A673 (cell line): ENCODE results near the gene PKD1.

Experiments
- EZH2 ChIP-seq: fragments of 200-600 bp; sonication (generic); IDR thresholded peaks from 2 replicates; pipeline ENCODE4 v1.6.1; 2017; ENCODE audit warnings: borderline replicate concordance, low read depth, mild to moderate bottlenecking, mixed read lengths, antibody characterized with exemption, low read length; ENCODE audit not compliant: poor library complexity, severe bottlenecking
- TF ChIP-seq, protein P1 (sequence below): fragments of 300-800, 200-600 bp; sonication (generic); conservative IDR thresholded peaks from 2 replicates; pipeline ENCODE4 v1.5.1; 2017; ENCODE audit warnings: low read depth, mild to moderate bottlenecking, antibody characterized with exemption, low read length, moderate library complexity, mixed read lengths

DNA sequence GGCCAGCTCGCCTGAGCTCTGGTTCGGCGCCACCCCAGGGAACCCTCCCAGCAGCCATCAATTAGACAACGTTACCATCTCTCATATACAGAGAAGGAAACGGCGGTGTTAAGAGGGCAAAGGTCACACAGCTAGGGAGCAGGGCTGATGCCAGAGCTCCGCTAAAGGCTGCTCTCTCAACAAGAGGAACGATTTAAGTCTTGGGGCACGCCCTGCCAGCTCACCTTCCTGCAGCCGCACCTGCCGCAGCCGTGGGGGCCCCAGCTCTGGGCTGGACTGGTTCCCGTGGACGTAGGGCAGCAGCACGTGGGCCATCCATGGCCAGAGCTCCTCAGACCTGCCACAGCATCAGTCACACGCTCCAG, 43.5 kb downstream of the PKD1 start:
- TF ChIP-seq, protein P1, sequence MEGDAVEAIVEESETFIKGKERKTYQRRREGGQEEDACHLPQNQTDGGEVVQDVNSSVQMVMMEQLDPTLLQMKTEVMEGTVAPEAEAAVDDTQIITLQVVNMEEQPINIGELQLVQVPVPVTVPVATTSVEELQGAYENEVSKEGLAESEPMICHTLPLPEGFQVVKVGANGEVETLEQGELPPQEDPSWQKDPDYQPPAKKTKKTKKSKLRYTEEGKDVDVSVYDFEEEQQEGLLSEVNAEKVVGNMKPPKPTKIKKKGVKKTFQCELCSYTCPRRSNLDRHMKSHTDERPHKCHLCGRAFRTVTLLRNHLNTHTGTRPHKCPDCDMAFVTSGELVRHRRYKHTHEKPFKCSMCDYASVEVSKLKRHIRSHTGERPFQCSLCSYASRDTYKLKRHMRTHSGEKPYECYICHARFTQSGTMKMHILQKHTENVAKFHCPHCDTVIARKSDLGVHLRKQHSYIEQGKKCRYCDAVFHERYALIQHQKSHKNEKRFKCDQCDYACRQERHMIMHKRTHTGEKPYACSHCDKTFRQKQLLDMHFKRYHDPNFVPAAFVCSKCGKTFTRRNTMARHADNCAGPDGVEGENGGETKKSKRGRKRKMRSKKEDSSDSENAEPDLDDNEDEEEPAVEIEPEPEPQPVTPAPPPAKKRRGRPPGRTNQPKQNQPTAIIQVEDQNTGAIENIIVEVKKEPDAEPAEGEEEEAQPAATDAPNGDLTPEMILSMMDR = no peak
- no peak for TF ChIP-seq EZH2
